Stomach (tissue), 9 donors: ENCODE data around the gene PIMREG. TPM values are rescaled to one million over a fixed set of nuclear protein-coding genes. Genes with fewer than 3 reads are reported as not detected.

Experiments used
- DNase-seq, 2 donors: peaks; one replicate each; pipeline versions ENCODE4 v3.0.0 to v3.0.0-alpha.2; 2013 to 2019
- H3K27ac ChIP-seq, 5 donors: fragments of 200-600 bp in 4 of 5; sonication (generic) in 4 of 5; one replicate each; pipeline ENCODE4 v1.5.1; 2013 to 2019; ENCODE audit warnings: mild to moderate bottlenecking in 1 of 5, moderate library complexity in 1 of 5
- H3K27me3 ChIP-seq, 3 donors: fragments of 200-600 bp; sonication (generic); one replicate each; pipeline ENCODE4 v1.5.1; 2017 to 2019; ENCODE audit warnings: mixed run types in 1 of 3
- H3K36me3 ChIP-seq, 4 donors: fragments of 200-600 bp; sonication (generic); 1 replicate in 3 of 4; 2 replicates in 1 of 4; pipeline ENCODE4 v1.5.1; 2016 to 2019
- H3K4me1 ChIP-seq, 4 donors: fragments of 200-600 bp; sonication (generic); one replicate each; pipeline ENCODE4 v1.5.1; 2016 to 2019
- H3K4me3 ChIP-seq, 4 donors: fragments of 200-600 bp; sonication (generic) in 3 of 4; one replicate each; pipeline ENCODE4 v1.5.1; 2016 to 2019; ENCODE audit warnings: mild to moderate bottlenecking in 1 of 4
- H3K9me3 ChIP-seq, 4 donors: fragments of 200-600 bp; sonication (generic); one replicate each; pipeline ENCODE4 v1.5.1; 2016 to 2019
- CTCF ChIP-seq, 7 experiments: fragments of 450-650 bp in 4 of 7; fragments of 200-600 bp in 3 of 7; sonication (generic) in 3 of 7; IDR thresholded peaks; one replicate each; pipeline ENCODE4 v1.5.1; 2016 to 2019; ENCODE audit warnings: antibody characterized with exemption in 7 of 7, control low read depth in 2 of 7, mild to moderate bottlenecking in 1 of 7
- EP300 ChIP-seq: sonication (generic); formaldehyde crosslinking; IDR thresholded peaks from one replicate; pipeline ENCODE4 v1.6.1; 2017; ENCODE audit warnings: antibody characterized with exemption
- POLR2A ChIP-seq, 4 donors: fragments of 450-650 bp; IDR thresholded peaks; one replicate each; pipeline ENCODE4 v1.6.1; 2016; ENCODE audit warnings: antibody characterized with exemption in 4 of 4, control low read depth in 2 of 4, mild to moderate bottlenecking in 1 of 4, moderate library complexity in 1 of 4
- POLR2AphosphoS5 ChIP-seq, 3 donors: sonication (generic); formaldehyde crosslinking; IDR thresholded peaks; one replicate each; pipeline ENCODE4 v1.6.1; 2016; ENCODE audit warnings: antibody characterized with exemption in 3 of 3
- WGBS, 5 donors: extraction: QIAGEN DNeasy Blood & Tissue Kit in 3 of 5; methylation state at CpG; one replicate each; pipeline versions ENCODE4 v1.1.5 to v1.1.7; 2013 to 2018; 5-methylcytosine and 5-hydroxymethylcytosine counted together
- intact Hi-C: fragments of 100-400 bp; cut with DNase I; formaldehyde crosslinking; loops from one replicate; pipeline ENCODE4 v1.15.1; 2023; ENCODE audit warnings: low total_unique reads
- polyA plus RNA-seq, 3 donors: library from polyadenylated mRNA; stranded (reverse); fragments of 200-250 nt; gene quantifications; one replicate each; pipeline ENCODE4 v1.2.3, GENCODE V29; 2013
- total RNA-seq, 5 donors: library from RNA; depleted of rRNA; stranded (reverse); fragments of >200 nt; gene quantifications; one replicate each; pipeline versions ENCODE4 v1.1.0 to v1.2.3, GENCODE V29; 2014 to 2016
- donor health status: healthy with polysubstance abuse.
- donor health status: Bipolar disorder and iron deficiency.
- donor health status: healthy.

PIMREG gene
- total and polyA plus RNA-seq, 8 donors = 0.76 to 8.5 (median 1.9) TPM

- Histone ChIP-seq H3K36me3 (peaks cover 0 to 3% (median 0%) of the 10 kb centered on the region in 4 donors), H3K4me3 (no peak overlapping the region), H3K4me1 (peaks cover 0 to 31% (median 17%) of the 10 kb centered on the region in 4 donors), H3K27ac (no peak overlapping the region), H3K9me3 (no peaks in the 10 kb centered on the region), H3K27me3 (no peaks in the 10 kb centered on the region)
- DNase-seq = no peak
- TF ChIP-seq EP300 = no peak
- TF ChIP-seq POLR2A (IDR thresholded peaks at IDR 0.05) = no peak
- TF ChIP-seq CTCF (IDR thresholded peaks at IDR 0.05) = no peak
- TF ChIP-seq POLR2AphosphoS5 (IDR thresholded peaks at IDR 0.05) = no peak
- WGBS, 5 donors = 63 to 70% (median 67%) methylated on average over 15 of the region's 15 CpGs
- intact Hi-C loops = no loop called here
These were observed 51.3 kb downstream of the PIMREG start for GRCh38 chr17:6495450-6496115.

- H3K4me1 ChIP-seq = peaks cover 0 to 31% (median 17%) of the 10 kb centered on the region in 4 donors
- intact Hi-C loops = no loop called here
- peak in 1 of 2 donors; percentile 33 for DNase-seq
- H3K4me3 ChIP-seq = no peak overlapping the region
- WGBS, 5 donors = 41 to 68% (median 56%) methylated on average over 8 of the region's 8 CpGs
- H3K27me3 ChIP-seq = no peaks in the 10 kb centered on the region
- TF ChIP-seq CTCF (IDR thresholded peaks at IDR 0.05) = no peak
- TF ChIP-seq POLR2AphosphoS5 (IDR thresholded peaks at IDR 0.05) = no peak
- no peak for TF ChIP-seq POLR2A (IDR thresholded peaks at IDR 0.05)
- TF ChIP-seq EP300 = no peak
- no peak overlapping the region for H3K27ac ChIP-seq
- H3K36me3 ChIP-seq = peaks cover 0 to 3% (median 0%) of the 10 kb centered on the region in 4 donors
- no peaks in the 10 kb centered on the region for H3K9me3 ChIP-seq
These were observed 51.8 kb downstream of the PIMREG start for GRCh38 chr17:6496116-6496481.

GRCh38 chr17:6496640-6497441 lies 52.6 kb downstream of the PIMREG start:
- 65 to 72% (median 71%) methylated on average over 13 to 15 of the region's 15 CpGs for WGBS, 5 donors
- Histone ChIP-seq H3K36me3 (peaks cover 0 to 3% (median 0%) of the 10 kb centered on the region in 4 donors), H3K9me3 (no peaks in the 10 kb centered on the region), H3K4me1 (peaks cover 0 to 31% (median 17%) of the 10 kb centered on the region in 4 donors), H3K27me3 (no peaks in the 10 kb centered on the region), H3K4me3 (no peak overlapping the region), H3K27ac (peak overlapping the region in 1 of 5 donors; percentile 43)
- peak in 1 of 2 donors; percentile 52 for DNase-seq
- TF ChIP-seq POLR2AphosphoS5 (IDR thresholded peaks at IDR 0.05) = no peak
- TF ChIP-seq CTCF (IDR thresholded peaks at IDR 0.05) = no peak
- TF ChIP-seq EP300 = no peak
- TF ChIP-seq POLR2A (IDR thresholded peaks at IDR 0.05) = no peak
- intact Hi-C loops = no loop called here

GRCh38 chr17:6497496-6498221 lies 53.4 kb downstream of the PIMREG start:
- DNase-seq = peak in 1 of 2 donors; percentile 28
- 61 to 73% (median 64%) methylated on average over 5 to 17 of the region's 17 CpGs for WGBS, 5 donors
- TF ChIP-seq EP300 = no peak
- no peak for TF ChIP-seq CTCF (IDR thresholded peaks at IDR 0.05)
- no peak for TF ChIP-seq POLR2A (IDR thresholded peaks at IDR 0.05)
- TF ChIP-seq POLR2AphosphoS5 (IDR thresholded peaks at IDR 0.05) = no peak
- H3K4me3 ChIP-seq = no peak overlapping the region
- peaks cover 0 to 6% (median 1%) of the 10 kb centered on the region in 4 donors for H3K36me3 ChIP-seq
- H3K27me3 ChIP-seq = no peaks in the 10 kb centered on the region
- H3K4me1 ChIP-seq = peaks cover 0 to 31% (median 17%) of the 10 kb centered on the region in 4 donors
- peak overlapping the region in 1 of 5 donors; percentile 43 for H3K27ac ChIP-seq
- H3K9me3 ChIP-seq = no peaks in the 10 kb centered on the region
- intact Hi-C loops = no loop called here
